H1 (cell line): ENCODE measurements around the gene ZGLP1. TPM values are rescaled to one million over a fixed set of nuclear protein-coding genes. Genes with fewer than 3 reads are reported as not detected.

Experiments
- BCL11A ChIP-seq, 2 experiments: IDR thresholded peaks; one replicate each; pipeline ENCODE4 v1.6.1; 2011; ENCODE audit warnings: low read depth in 2 of 2, low read length in 2 of 2, mild to moderate bottlenecking in 2 of 2
- CBX8 ChIP-seq: fragments of 300-800, 300-1000 bp; sonication (generic); IDR thresholded peaks from 2 replicates; pipeline ENCODE4 v1.7.1; 2016; ENCODE audit warnings: low read depth, low read length, borderline replicate concordance
- CREB1 ChIP-seq: IDR thresholded peaks from 2 replicates; pipeline ENCODE4 v1.6.1; 2012; ENCODE audit warnings: inconsistent platforms
- EP300 ChIP-seq, 2 experiments: IDR thresholded peaks; 1 replicate in 1 of 2; 2 replicates in 1 of 2; pipeline ENCODE4 v1.6.1; 2011 to 2012; ENCODE audit warnings: low read depth in 2 of 2, low read length in 2 of 2, mild to moderate bottlenecking in 2 of 2, borderline replicate concordance in 1 of 2, inconsistent platforms in 1 of 2, moderate library complexity in 1 of 2
- POU5F1 ChIP-seq: IDR thresholded peaks from 2 replicates; pipeline ENCODE4 v1.6.1; 2011; ENCODE audit warnings: low read depth, mild to moderate bottlenecking, low read length, moderate library complexity
- SUZ12 ChIP-seq: fragments of 200-600 bp; sonication (generic); IDR thresholded peaks from 2 replicates; pipeline ENCODE4 v1.6.1; 2012; ENCODE audit warnings: mild to moderate bottlenecking, inconsistent platforms, low read length, moderate library complexity, mixed read lengths
- polyA plus RNA-seq, 7 experiments: library from polyadenylated mRNA; depleted of rRNA in 3 of 7; stranded (reverse) in 5 of 7; unstranded in 2 of 7; fragments of >200 nt in 5 of 7; fragments of 200-250 nt in 2 of 7; gene quantifications; 1 replicate in 5 of 7; 2 replicates in 1 of 7; 4 replicates in 1 of 7; pipeline versions ENCODE4 v1.2.1 to v1.2.3, GENCODE V29; 2011 to 2013; ENCODE audit warnings: missing spikeins in 2 of 7, mixed read lengths in 2 of 7
- small RNA-seq: library from polyadenylated mRNA; stranded (forward); fragments of <200 nt; extraction: miRNeasy Mini kit (QIAGEN cat#:217004); gene quantifications from one replicate; pipeline ENCODE3, GENCODE V24; 2013; ENCODE audit not compliant: insufficient read depth
- total RNA-seq: library from RNA; stranded (reverse); fragmentation: NEBNext Ultra II Directional; extraction: Animal tissue kit (Norgen Biotek cat#: 25700); gene quantifications from 2 replicates; pipeline ENCODE4 v1.2.1, GENCODE V29; 2021

ZGLP1 gene
- total and polyA plus RNA-seq, 2 of the 8 experiments (the other 6 are each of a cell fraction or from before 2014, with no cell fraction given), result 4.2 to 5.1 TPM

DNA sequence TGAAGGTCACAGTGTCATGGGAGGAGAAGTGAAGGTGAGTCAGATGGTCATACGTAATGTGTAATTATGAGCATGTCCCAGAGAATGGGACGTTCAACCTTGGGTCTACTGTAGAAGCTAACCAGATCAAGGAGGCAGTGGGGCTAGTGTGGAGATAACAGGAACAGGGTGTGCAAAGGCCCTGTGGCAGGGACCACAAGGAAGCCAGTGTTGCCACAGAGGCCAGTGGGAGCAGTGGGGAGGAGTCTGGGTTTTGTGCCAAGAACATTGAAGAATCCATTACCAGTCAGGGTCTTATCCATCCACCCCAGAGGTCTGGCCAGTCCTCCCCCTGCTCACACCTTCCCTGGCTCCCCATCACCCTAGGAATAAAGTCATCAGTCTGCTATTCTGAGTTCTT is 54.3 kb downstream of the ZGLP1 start (continued):
- TF ChIP-seq EP300 (IDR thresholded peaks at IDR 0.05; ENCODE audit: borderline replicate concordance in 1 of 2, low read depth in 2 of 2, low read length in 2 of 2) (no peak), CREB1 (no peak), SUZ12 (no peak), BCL11A (IDR thresholded peaks at IDR 0.05; ENCODE audit: low read depth in 2 of 2, low read length in 2 of 2) (no peak), CBX8 (no peak), POU5F1 (no peak)

Small RNA genes within 50 kb of the gene (small RNA-seq; reads per million reads assigned to genes)
- not detected for gene AC011511.1
- gene AC011511.4, result not detected

Other genes with a start within 250 kb of the ZGLP1 start
- 24.5 and 25.3 TPM in 2 replicates for gene SHFL, start 223.5 kb downstream of the ZGLP1 start, total RNA-seq
- 37.1 and 47.0 TPM in 2 replicates for gene SHFL, start 223.5 kb downstream of the ZGLP1 start, polyA plus RNA-seq (2011; rRNA removed)
- gene ANGPTL6, start 207.1 kb downstream of the ZGLP1 start, total RNA-seq, result not detected in 2 replicates
- 0.20 and 0.38 TPM in 2 replicates for gene ANGPTL6, start 207.1 kb downstream of the ZGLP1 start, polyA plus RNA-seq (2011; rRNA removed)
- gene PPAN, start 203.5 kb downstream of the ZGLP1 start, total RNA-seq, result 72.6 and 74.4 TPM in 2 replicates
- 48.8 and 74.7 TPM in 2 replicates for gene PPAN, start 203.5 kb downstream of the ZGLP1 start, polyA plus RNA-seq (2011; rRNA removed)
- 17.8 and 18.0 TPM in 2 replicates for gene P2RY11, start 198.1 kb downstream of the ZGLP1 start, total RNA-seq
- gene P2RY11, start 198.1 kb downstream of the ZGLP1 start, polyA plus RNA-seq (2011; rRNA removed), result 9.2 and 16.2 TPM in 2 replicates
- gene EIF3G, start 189.9 kb downstream of the ZGLP1 start, total RNA-seq, result 281 and 284 TPM in 2 replicates
- 238 and 426 TPM in 2 replicates for gene EIF3G, start 189.9 kb downstream of the ZGLP1 start, polyA plus RNA-seq (2011; rRNA removed)
- gene DNMT1, start 114.9 kb downstream of the ZGLP1 start, total RNA-seq, result 208 and 210 TPM in 2 replicates
- 101 and 121 TPM in 2 replicates for gene DNMT1, start 114.9 kb downstream of the ZGLP1 start, polyA plus RNA-seq (2011; rRNA removed)
- 18.7 and 19.4 TPM in 2 replicates for gene S1PR2, start 78.5 kb downstream of the ZGLP1 start, total RNA-seq
- gene S1PR2, start 78.5 kb downstream of the ZGLP1 start, polyA plus RNA-seq (2011; rRNA removed), result 16.2 and 17.5 TPM in 2 replicates
- gene MRPL4, start 57.6 kb downstream of the ZGLP1 start, total RNA-seq, result 82.3 and 90.7 TPM in 2 replicates
- gene MRPL4, start 57.6 kb downstream of the ZGLP1 start, polyA plus RNA-seq (2011; rRNA removed), result 187 and 282 TPM in 2 replicates
- 3.8 and 4.0 TPM in 2 replicates for gene ICAM1, start 38.7 kb downstream of the ZGLP1 start, total RNA-seq
- 5.2 and 9.4 TPM in 2 replicates for gene ICAM1, start 38.7 kb downstream of the ZGLP1 start, polyA plus RNA-seq (2011; rRNA removed)
- gene ICAM4, start 22.9 kb downstream of the ZGLP1 start, total RNA-seq, result 1.3 and 1.5 TPM in 2 replicates
- 4.1 and 6.3 TPM in 2 replicates for gene ICAM4, start 22.9 kb downstream of the ZGLP1 start, polyA plus RNA-seq (2011; rRNA removed)
- gene ICAM5, start 19.9 kb downstream of the ZGLP1 start, total RNA-seq, result 1.9 and 4.8 TPM in 2 replicates
- gene ICAM5, start 19.9 kb downstream of the ZGLP1 start, polyA plus RNA-seq (2011; rRNA removed), result 3.9 and 9.0 TPM in 2 replicates
- 27.0 and 27.8 TPM in 2 replicates for gene FDX2, start 6.2 kb upstream of the ZGLP1 start, total RNA-seq
- 64.4 and 80.2 TPM in 2 replicates for gene FDX2, start 6.2 kb upstream of the ZGLP1 start, polyA plus RNA-seq (2011; rRNA removed)
- 70.5 and 72.4 TPM in 2 replicates for gene RAVER1, start 23.7 kb upstream of the ZGLP1 start, total RNA-seq
- gene RAVER1, start 23.7 kb upstream of the ZGLP1 start, polyA plus RNA-seq (2011; rRNA removed), result 5.7 and 17.1 TPM in 2 replicates
- 16.5 TPM in 2 replicates for gene ICAM3, start 29.8 kb upstream of the ZGLP1 start, total RNA-seq
- gene ICAM3, start 29.8 kb upstream of the ZGLP1 start, polyA plus RNA-seq (2011; rRNA removed), result 15.4 and 18.9 TPM in 2 replicates
- 40.8 and 42.7 TPM in 2 replicates for gene TYK2, start 70.8 kb upstream of the ZGLP1 start, total RNA-seq
- 32.1 and 47.6 TPM in 2 replicates for gene TYK2, start 70.8 kb upstream of the ZGLP1 start, polyA plus RNA-seq (2011; rRNA removed)
- 162 and 164 TPM in 2 replicates for gene CDC37, start 93.7 kb upstream of the ZGLP1 start, total RNA-seq
- gene CDC37, start 93.7 kb upstream of the ZGLP1 start, polyA plus RNA-seq (2011; rRNA removed), result 181 and 285 TPM in 2 replicates
- 4.4 and 5.0 TPM in 2 replicates for gene PDE4A, start 110.7 kb upstream of the ZGLP1 start, total RNA-seq
- 2.0 and 3.4 TPM in 2 replicates for gene PDE4A, start 110.7 kb upstream of the ZGLP1 start, polyA plus RNA-seq (2011; rRNA removed)
- gene KEAP1, start 193.5 kb upstream of the ZGLP1 start, total RNA-seq, result 80.6 and 82.0 TPM in 2 replicates
- 106 and 117 TPM in 2 replicates for gene KEAP1, start 193.5 kb upstream of the ZGLP1 start, polyA plus RNA-seq (2011; rRNA removed)
- 8.6 and 8.7 TPM in 2 replicates for gene S1PR5, start 207.6 kb upstream of the ZGLP1 start, total RNA-seq
- 2.4 and 3.6 TPM in 2 replicates for gene S1PR5, start 207.6 kb upstream of the ZGLP1 start, polyA plus RNA-seq (2011; rRNA removed)
- 43.7 and 51.4 TPM in 2 replicates for gene ATG4D, start 234.1 kb upstream of the ZGLP1 start, total RNA-seq
- gene ATG4D, start 234.1 kb upstream of the ZGLP1 start, polyA plus RNA-seq (2011; rRNA removed), result 39.6 and 68.7 TPM in 2 replicates